Astrocyte of the spinal cord (primary cell): ENCODE data around the gene KRT6B.

ENCODE experiments used
- DNase-seq: peaks from one replicate; pipeline ENCODE4 v3.0.0; 2011; ENCODE audit warnings: low read depth, low spot score
- H3K4me3 ChIP-seq: 2 replicates; pipeline ENCODE4 v1.5.1; 2011; ENCODE audit warnings: low read depth, mild to moderate bottlenecking, low read length, moderate library complexity
- in situ Hi-C: cut with HindIII; loops from 2 replicates; pipeline ENCODE4 v1.10.0; 2017; ENCODE audit warnings: low sequenced_read_pairs
- TF ChIP-seq, protein P1 (sequence below): IDR thresholded peaks from 2 replicates; pipeline ENCODE4 v1.5.1; 2012; ENCODE audit warnings: low read depth, mild to moderate bottlenecking, low read length, inconsistent platforms

KRT6B gene

GRCh38 chr12:52432559-52433207 is 19.3 kb downstream of the KRT6B start:
- DNase-seq, result no peak
- TF ChIP-seq, protein P1, sequence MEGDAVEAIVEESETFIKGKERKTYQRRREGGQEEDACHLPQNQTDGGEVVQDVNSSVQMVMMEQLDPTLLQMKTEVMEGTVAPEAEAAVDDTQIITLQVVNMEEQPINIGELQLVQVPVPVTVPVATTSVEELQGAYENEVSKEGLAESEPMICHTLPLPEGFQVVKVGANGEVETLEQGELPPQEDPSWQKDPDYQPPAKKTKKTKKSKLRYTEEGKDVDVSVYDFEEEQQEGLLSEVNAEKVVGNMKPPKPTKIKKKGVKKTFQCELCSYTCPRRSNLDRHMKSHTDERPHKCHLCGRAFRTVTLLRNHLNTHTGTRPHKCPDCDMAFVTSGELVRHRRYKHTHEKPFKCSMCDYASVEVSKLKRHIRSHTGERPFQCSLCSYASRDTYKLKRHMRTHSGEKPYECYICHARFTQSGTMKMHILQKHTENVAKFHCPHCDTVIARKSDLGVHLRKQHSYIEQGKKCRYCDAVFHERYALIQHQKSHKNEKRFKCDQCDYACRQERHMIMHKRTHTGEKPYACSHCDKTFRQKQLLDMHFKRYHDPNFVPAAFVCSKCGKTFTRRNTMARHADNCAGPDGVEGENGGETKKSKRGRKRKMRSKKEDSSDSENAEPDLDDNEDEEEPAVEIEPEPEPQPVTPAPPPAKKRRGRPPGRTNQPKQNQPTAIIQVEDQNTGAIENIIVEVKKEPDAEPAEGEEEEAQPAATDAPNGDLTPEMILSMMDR, result no peak

DNA sequence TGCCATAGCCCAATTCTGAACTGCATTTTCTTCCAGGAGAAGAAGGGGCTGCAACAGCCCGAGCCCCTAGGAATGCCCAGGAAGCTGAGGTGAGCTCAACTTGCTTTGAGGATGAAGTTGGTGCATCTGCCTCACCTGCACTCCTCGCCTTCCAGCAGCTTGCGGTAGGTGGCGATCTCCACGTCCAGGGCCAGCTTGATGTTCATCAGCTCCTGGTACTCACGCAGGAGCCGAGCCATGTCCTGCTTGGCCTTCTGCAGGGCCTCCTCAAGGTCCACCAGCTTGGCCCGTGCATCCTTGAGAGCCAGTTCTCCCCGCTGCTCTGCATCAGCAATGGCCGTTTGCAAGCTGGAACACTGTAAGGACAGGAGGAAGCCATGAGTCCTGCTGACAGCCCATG is 23.8 kb downstream of the KRT6B start:
- TF ChIP-seq, protein P1, result no peak
- in situ Hi-C loops, result no loop called here
- no peak overlapping the region for H3K4me3 ChIP-seq
- DNase-seq, result no peak

More at GRCh38 chr12:52432559-52433207, 19.3 kb downstream of the KRT6B start:
- in situ Hi-C loops, result no loop called here
- no peak overlapping the region for H3K4me3 ChIP-seq

- TF ChIP-seq, protein P1, result no peak
- in situ Hi-C loops, result no loop called here
- no peak for DNase-seq
- H3K4me3 ChIP-seq, result no peak overlapping the region
These were observed 24.9 kb downstream of the KRT6B start for GRCh38 chr12:52427083-52427482.

- no peak overlapping the region for H3K4me3 ChIP-seq
- DNase-seq, result no peak
- TF ChIP-seq, protein P1, result no peak
- in situ Hi-C loops, result no loop called here
These were observed 25.9 kb downstream of the KRT6B start for GRCh38 chr12:52426034-52426433.

DNA sequence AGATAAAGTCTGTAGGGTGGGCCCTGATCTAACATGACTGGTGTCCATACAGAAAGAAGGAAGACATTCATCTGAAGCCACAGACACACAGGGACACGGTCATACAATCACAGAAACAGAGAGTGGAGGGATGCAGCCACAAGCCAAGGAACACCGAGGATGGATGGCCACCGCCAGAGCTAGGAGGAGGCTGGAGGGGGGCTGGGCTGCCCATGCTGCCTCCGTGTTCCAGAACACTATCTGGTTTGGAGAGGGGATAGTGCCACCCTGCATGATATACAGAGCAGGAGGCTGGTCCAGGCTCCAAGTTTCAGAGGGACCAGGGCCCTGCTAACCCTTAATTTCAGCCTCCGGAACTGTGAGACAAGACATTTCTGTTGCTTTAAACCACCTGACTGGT is 26.5 kb downstream of the KRT6B start:
- TF ChIP-seq, protein P1, result no peak
- H3K4me3 ChIP-seq, result no peak overlapping the region
- DNase-seq, result no peak
- in situ Hi-C loops, result no loop called here

- in situ Hi-C loops, result no loop called here
- TF ChIP-seq, protein P1, result no peak
- no peak overlapping the region for H3K4me3 ChIP-seq
- DNase-seq, result no peak
These were observed 28.1 kb downstream of the KRT6B start for GRCh38 chr12:52423661-52424500.
